Amniotic stem cell (primary cell): ENCODE data around the gene PANK1.

ENCODE experiments used
- DNase-seq: peaks from one replicate; lab custom pipeline; 2025; lab: John Stamatoyannopoulos, UW

Gene PANK1

GRCh38 chr10:89615824-89616223 lies 29.2 kb downstream of the PANK1 start:
- no peak for DNase-seq

- DNase-seq, result no peak
Observed at GRCh38 chr10:89615112-89615511, 29.9 kb downstream of the PANK1 start.

GRCh38 chr10:89613582-89613981 lies 31.5 kb downstream of the PANK1 start:
- DNase-seq, result no peak

- DNase-seq, result no peak
Observed at GRCh38 chr10:89611282-89611681, 33.8 kb downstream of the PANK1 start.

GRCh38 chr10:89609833-89610346 lies 35.2 kb downstream of the PANK1 start:
- DNase-seq, result no peak

GRCh38 chr10:89604200-89604599 lies 40.8 kb downstream of the PANK1 start:
- DNase-seq, result no peak

- DNase-seq, result no peak
Observed at GRCh38 chr10:89602919-89603318, 42.1 kb downstream of the PANK1 start.

- DNase-seq, result no peak
Observed at GRCh38 chr10:89601728-89602361, 43.2 kb downstream of the PANK1 start.

- DNase-seq, result no peak
Observed at GRCh38 chr10:89600041-89600440, 45.0 kb downstream of the PANK1 start.

GRCh38 chr10:89593043-89593442 lies 52.0 kb downstream of the PANK1 start:
- no peak for DNase-seq

- no peak for DNase-seq
Observed at GRCh38 chr10:89592539-89592938, 52.5 kb downstream of the PANK1 start.

GRCh38 chr10:89591796-89592271 lies 53.2 kb downstream of the PANK1 start:
- no peak for DNase-seq

GRCh38 chr10:89591111-89591795 lies 53.8 kb downstream of the PANK1 start:
- no peak for DNase-seq

- no peak for DNase-seq
Observed at GRCh38 chr10:89590326-89590725, 54.7 kb downstream of the PANK1 start.

GRCh38 chr10:89589101-89589720 lies 55.8 kb downstream of the PANK1 start:
- no peak for DNase-seq

- DNase-seq, result no peak
Observed at GRCh38 chr10:89588671-89589070, 56.4 kb downstream of the PANK1 start.

GRCh38 chr10:89582022-89582421 lies 63.0 kb downstream of the PANK1 start:
- no peak for DNase-seq

- no peak for DNase-seq
Observed at GRCh38 chr10:89580243-89580642, 64.8 kb downstream of the PANK1 start.

- no peak for DNase-seq
Observed at GRCh38 chr10:89576696-89577095, 68.3 kb downstream of the PANK1 start.

GRCh38 chr10:89576022-89576421 lies 69.0 kb downstream of the PANK1 start:
- no peak for DNase-seq

- no peak for DNase-seq
Observed at GRCh38 chr10:89575031-89575430, 70.0 kb downstream of the PANK1 start.

- no peak for DNase-seq
Observed at GRCh38 chr10:89574368-89574767, 70.7 kb downstream of the PANK1 start.
